Heart left ventricle (tissue), 13 donors: Measurements from ENCODE around the gene FBLL1.

Experiments
- POLR2A ChIP-seq, 2 donors: fragments of 450-650 bp; IDR thresholded peaks; one replicate each; pipeline ENCODE4 v1.6.1; 2017; ENCODE audit warnings: antibody characterized with exemption in 2 of 2, mild to moderate bottlenecking in 2 of 2, moderate library complexity in 2 of 2
- TF ChIP-seq, protein P1 (sequence below), 12 donors: fragments of 200-600 bp; sonication (generic) in 4 of 12; IDR thresholded peaks; one replicate each; pipeline versions ENCODE4 v1.5.0 to v1.8.0; 2018 to 2022; ENCODE audit warnings: antibody characterized with exemption in 12 of 12, mild to moderate bottlenecking in 5 of 12
- donor health status: ischemic (EF 13 %, LVEDD 7.1; RV severe dilation, severe dysfunction).
- donor health status: DM: no; HTN: yes; CAD: no.
- donor health status: DM: no; HTN: no; CAD: no.
- donor health status: ischemic (EF 25% LVEDD 6.9; RV normal size, moderate dysfunction).
- donor health status: ischemic (EF 25% LVEDD 5.7; RV mildly dilated, moderate dysfunction).
- donor health status: ischemic (EF 35%, LVEDD 5.7; RV mildly dilated, moderate dysfunction).
- donor health status: nonischemic (EF 11% LVEDD 7.7; RV severe dilation, severe dysfunction).
- donor health status: DM: yes; HTN: yes; CAD: no.
- donor health status: PGD.
- donor health status: ischemic (EF 29% LVEDD 5.4; RV normal size, mild dysfunction).
- donor health status: nonischemic (EF 23%, LVEDD 6.1; RV moderate dilation, normal function).

- no peak for TF ChIP-seq POLR2A (IDR thresholded peaks at IDR 0.05)
- TF ChIP-seq, protein P1, sequence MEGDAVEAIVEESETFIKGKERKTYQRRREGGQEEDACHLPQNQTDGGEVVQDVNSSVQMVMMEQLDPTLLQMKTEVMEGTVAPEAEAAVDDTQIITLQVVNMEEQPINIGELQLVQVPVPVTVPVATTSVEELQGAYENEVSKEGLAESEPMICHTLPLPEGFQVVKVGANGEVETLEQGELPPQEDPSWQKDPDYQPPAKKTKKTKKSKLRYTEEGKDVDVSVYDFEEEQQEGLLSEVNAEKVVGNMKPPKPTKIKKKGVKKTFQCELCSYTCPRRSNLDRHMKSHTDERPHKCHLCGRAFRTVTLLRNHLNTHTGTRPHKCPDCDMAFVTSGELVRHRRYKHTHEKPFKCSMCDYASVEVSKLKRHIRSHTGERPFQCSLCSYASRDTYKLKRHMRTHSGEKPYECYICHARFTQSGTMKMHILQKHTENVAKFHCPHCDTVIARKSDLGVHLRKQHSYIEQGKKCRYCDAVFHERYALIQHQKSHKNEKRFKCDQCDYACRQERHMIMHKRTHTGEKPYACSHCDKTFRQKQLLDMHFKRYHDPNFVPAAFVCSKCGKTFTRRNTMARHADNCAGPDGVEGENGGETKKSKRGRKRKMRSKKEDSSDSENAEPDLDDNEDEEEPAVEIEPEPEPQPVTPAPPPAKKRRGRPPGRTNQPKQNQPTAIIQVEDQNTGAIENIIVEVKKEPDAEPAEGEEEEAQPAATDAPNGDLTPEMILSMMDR (IDR thresholded peaks at IDR 0.05) = no peak
These were observed 41.6 kb downstream of the FBLL1 start for GRCh38 chr5:168570490-168571328.
